ENCODE data around the gene ZNF143.

The ZNF143 gene

DNA sequence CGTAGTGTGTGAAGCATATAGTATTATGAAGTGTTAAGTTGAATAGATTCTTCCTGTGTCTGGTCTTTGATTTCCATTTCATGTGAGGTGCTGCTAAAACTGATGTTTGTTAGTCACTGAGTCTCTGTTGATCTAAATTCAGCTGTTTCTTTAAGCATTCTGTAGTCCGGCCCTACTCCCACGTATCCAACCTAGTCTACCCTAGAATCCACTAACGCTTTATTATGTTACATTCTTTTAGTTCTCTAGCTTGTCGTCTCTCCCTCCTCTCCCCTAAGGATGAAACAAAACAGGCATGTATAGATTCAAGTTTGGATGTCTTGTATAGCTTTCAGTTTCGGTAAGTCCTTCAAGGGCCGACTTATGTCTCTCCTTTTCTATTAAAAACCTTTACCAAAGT lies 116.7 kb downstream of the ZNF143 start:
- FAIRE-seq (no peak), DNase-seq (ENCODE audit: insufficient read length, low spot score) (no peak)
- TF ChIP-seq, protein P1, sequence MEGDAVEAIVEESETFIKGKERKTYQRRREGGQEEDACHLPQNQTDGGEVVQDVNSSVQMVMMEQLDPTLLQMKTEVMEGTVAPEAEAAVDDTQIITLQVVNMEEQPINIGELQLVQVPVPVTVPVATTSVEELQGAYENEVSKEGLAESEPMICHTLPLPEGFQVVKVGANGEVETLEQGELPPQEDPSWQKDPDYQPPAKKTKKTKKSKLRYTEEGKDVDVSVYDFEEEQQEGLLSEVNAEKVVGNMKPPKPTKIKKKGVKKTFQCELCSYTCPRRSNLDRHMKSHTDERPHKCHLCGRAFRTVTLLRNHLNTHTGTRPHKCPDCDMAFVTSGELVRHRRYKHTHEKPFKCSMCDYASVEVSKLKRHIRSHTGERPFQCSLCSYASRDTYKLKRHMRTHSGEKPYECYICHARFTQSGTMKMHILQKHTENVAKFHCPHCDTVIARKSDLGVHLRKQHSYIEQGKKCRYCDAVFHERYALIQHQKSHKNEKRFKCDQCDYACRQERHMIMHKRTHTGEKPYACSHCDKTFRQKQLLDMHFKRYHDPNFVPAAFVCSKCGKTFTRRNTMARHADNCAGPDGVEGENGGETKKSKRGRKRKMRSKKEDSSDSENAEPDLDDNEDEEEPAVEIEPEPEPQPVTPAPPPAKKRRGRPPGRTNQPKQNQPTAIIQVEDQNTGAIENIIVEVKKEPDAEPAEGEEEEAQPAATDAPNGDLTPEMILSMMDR (IDR thresholded peaks at IDR 0.05; ENCODE audit: insufficient read depth, missing control alignments) = no peak

All from D721Med (cell line).